Fibroblast of the aortic adventitia (primary cell): ENCODE measurements around the gene CHRD. TPM values are rescaled to one million over a fixed set of nuclear protein-coding genes. Genes with fewer than 3 reads are reported as not detected.

ENCODE experiments used
- DNase-seq: peaks from one replicate; pipeline ENCODE4 v3.0.0-alpha.2; 2010; ENCODE audit warnings: low read depth
- H3K4me3 ChIP-seq: 2 replicates; pipeline ENCODE4 v1.5.1; 2011; ENCODE audit warnings: low read depth, mild to moderate bottlenecking, control low read depth, low read length, moderate library complexity
- CTCF ChIP-seq: IDR thresholded peaks from 2 replicates; pipeline ENCODE4 v1.5.1; 2011; ENCODE audit warnings: mild to moderate bottlenecking, low read length, control low read depth, inconsistent platforms; ENCODE audit not compliant: insufficient read depth
- total RNA-seq: library from RNA; depleted of rRNA; stranded (reverse); fragments of >200 nt; gene quantifications from 2 replicates; pipeline ENCODE4 v1.2.3, GENCODE V29; 2012; ENCODE audit warnings: low replicate concordance

The CHRD gene
- total RNA-seq, 1 donor, result 0.36 TPM

- no peak overlapping the region for H3K4me3 ChIP-seq
- no peak for TF ChIP-seq CTCF
- no peak for DNase-seq
Observed at GRCh38 chr3:184384856-184385422, 5.1 kb downstream of the CHRD start.

GRCh38 chr3:184386047-184386806 is 6.4 kb downstream of the CHRD start:
- H3K4me3 ChIP-seq, result no peak overlapping the region
- DNase-seq, result no peak
- no peak for TF ChIP-seq CTCF

- no peak overlapping the region for H3K4me3 ChIP-seq
- no peak for TF ChIP-seq CTCF
- no peak for DNase-seq
Observed at GRCh38 chr3:184387174-184387714, 7.4 kb downstream of the CHRD start.

- no peak for TF ChIP-seq CTCF
- DNase-seq, result no peak
- H3K4me3 ChIP-seq, result no peak overlapping the region
Observed at GRCh38 chr3:184388164-184388935, 8.5 kb downstream of the CHRD start.

- no peak for DNase-seq
- TF ChIP-seq CTCF, result no peak
Observed at GRCh38 chr3:184388936-184389230, 9.0 kb downstream of the CHRD start.

GRCh38 chr3:184389384-184389783 is 9.5 kb downstream of the CHRD start:
- no peak overlapping the region for H3K4me3 ChIP-seq
- no peak for TF ChIP-seq CTCF
- DNase-seq, result no peak

More at GRCh38 chr3:184388936-184389230, 9.0 kb downstream of the CHRD start:
- no peak overlapping the region for H3K4me3 ChIP-seq
